ENCODE measurements around the gene PARP16.

DNA sequence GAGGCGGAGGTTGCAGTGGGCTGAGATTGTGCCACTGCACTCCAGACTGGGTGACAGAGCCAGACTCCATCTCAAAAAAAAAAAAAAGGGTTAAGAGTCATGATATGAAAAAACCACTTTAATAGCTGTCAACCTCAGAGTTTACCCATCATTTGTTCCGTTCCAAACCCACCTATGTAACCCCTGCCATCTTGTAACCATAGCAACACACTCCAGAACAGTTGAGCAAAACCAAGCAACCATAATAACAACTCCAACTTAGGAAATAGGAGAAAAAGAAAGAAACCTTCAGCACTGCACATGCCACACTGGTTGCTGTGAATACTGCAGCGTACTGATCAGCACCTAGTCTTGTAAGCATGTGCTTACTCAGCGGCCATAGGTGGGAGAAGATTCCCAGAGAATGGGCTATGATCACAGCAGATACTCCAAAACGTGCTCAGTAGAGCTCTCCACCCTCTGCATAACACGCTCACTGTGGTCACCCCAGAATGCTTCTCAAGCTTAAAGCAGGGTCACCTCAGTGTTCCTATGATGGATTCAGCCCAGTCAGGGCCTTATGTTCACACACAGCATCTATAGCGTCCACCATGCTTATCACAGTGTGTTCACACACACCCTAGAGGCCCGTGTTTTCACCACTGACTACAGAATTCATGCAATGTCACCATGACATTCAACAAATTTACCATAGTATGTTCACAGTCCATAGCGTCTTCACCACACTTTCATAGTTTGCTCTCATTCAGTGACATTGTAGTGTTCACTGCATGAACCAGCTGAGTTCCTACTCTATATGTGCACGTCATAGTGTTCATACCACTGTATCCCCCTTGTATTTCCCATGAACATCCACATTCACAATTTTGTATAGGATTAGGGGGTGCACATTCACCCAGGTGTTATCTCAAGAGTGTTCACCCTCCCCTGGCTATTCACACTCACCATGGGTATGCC, 68.9 kb downstream of the PARP16 start:
- TF ChIP-seq, protein P1, sequence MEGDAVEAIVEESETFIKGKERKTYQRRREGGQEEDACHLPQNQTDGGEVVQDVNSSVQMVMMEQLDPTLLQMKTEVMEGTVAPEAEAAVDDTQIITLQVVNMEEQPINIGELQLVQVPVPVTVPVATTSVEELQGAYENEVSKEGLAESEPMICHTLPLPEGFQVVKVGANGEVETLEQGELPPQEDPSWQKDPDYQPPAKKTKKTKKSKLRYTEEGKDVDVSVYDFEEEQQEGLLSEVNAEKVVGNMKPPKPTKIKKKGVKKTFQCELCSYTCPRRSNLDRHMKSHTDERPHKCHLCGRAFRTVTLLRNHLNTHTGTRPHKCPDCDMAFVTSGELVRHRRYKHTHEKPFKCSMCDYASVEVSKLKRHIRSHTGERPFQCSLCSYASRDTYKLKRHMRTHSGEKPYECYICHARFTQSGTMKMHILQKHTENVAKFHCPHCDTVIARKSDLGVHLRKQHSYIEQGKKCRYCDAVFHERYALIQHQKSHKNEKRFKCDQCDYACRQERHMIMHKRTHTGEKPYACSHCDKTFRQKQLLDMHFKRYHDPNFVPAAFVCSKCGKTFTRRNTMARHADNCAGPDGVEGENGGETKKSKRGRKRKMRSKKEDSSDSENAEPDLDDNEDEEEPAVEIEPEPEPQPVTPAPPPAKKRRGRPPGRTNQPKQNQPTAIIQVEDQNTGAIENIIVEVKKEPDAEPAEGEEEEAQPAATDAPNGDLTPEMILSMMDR (conservative IDR thresholded peaks at IDR 0.05; ENCODE audit: low read depth in 2 of 2): no peak
- TF ChIP-seq EZH2phosphoT487 (IDR thresholded peaks at IDR 0.05; ENCODE audit: unreplicated experiment) (no peak), POLR2AphosphoS5 (IDR thresholded peaks at IDR 0.05; ENCODE audit: low read depth) (no peak), JUNB (IDR thresholded peaks at IDR 0.05; ENCODE audit: unreplicated experiment) (no peak), EZH2 (IDR thresholded peaks at IDR 0.05; ENCODE audit: low read depth, unreplicated experiment) (no peak)
